CD14-positive monocyte (primary cell): ENCODE measurements around the gene RBM28. TPM values are rescaled to one million over a fixed set of nuclear protein-coding genes. Genes with fewer than 3 reads are reported as not detected.

Experiments used
- DNase-seq, 3 donors: peaks; one replicate each; pipeline ENCODE4 v3.0.0-alpha.2; 2011 to 2022
- H2AFZ ChIP-seq: 2 replicates; pipeline ENCODE4 v1.6.0; 2012; ENCODE audit warnings: mild to moderate bottlenecking, low read depth, low read length, inconsistent platforms; ENCODE audit not compliant: insufficient read depth, poor library complexity, severe bottlenecking
- H3K27ac ChIP-seq, 2 donors: 1 replicate in 1 of 2; 2 replicates in 1 of 2; pipeline ENCODE4 v1.5.1; 2012 to 2013; ENCODE audit warnings: low read length in 2 of 2, control low read depth in 1 of 2, inconsistent platforms in 1 of 2, low read depth in 1 of 2, mild to moderate bottlenecking in 1 of 2
- H3K27me3 ChIP-seq, 2 donors: one replicate each; pipeline versions ENCODE4 v1.6.0 to v1.6.1; 2011 to 2013; ENCODE audit warnings: low read length in 2 of 2; ENCODE audit not compliant: control insufficient read depth in 2 of 2, insufficient read depth in 2 of 2
- H3K36me3 ChIP-seq, 2 donors: replicated peaks in 1 of 2; 1 replicate in 1 of 2; 2 replicates in 1 of 2; pipeline versions ENCODE4 v1.5.1 to v1.6.1; 2012 to 2013; ENCODE audit warnings: low read length in 2 of 2, control low read depth in 1 of 2, inconsistent platforms in 1 of 2, mild to moderate bottlenecking in 1 of 2; ENCODE audit not compliant: insufficient read depth in 2 of 2, control insufficient read depth in 1 of 2
- H3K4me1 ChIP-seq, 2 donors: 1 replicate in 1 of 2; 2 replicates in 1 of 2; pipeline versions ENCODE4 v1.5.1 to v1.6.1; 2012 to 2013; ENCODE audit warnings: low read length in 2 of 2, control low read depth in 1 of 2, inconsistent platforms in 1 of 2, mild to moderate bottlenecking in 1 of 2, moderate library complexity in 1 of 2; ENCODE audit not compliant: insufficient read depth in 2 of 2, control insufficient read depth in 1 of 2
- H3K4me2 ChIP-seq: replicated peaks from 2 replicates; pipeline ENCODE3; 2012; ENCODE audit warnings: low read length, moderate library complexity, mild to moderate bottlenecking; ENCODE audit not compliant: poor library complexity, severe bottlenecking; ENCODE audit errors: extremely low read depth
- H3K4me3 ChIP-seq, 3 experiments: fragments of 200-600 bp in 1 of 3; sonication (generic) in 1 of 3; replicated peaks in 1 of 3; 1 replicate in 2 of 3; 2 replicates in 1 of 3; pipeline ENCODE4 v1.5.1; 2011 to 2013; ENCODE audit warnings: low read length in 3 of 3, mild to moderate bottlenecking in 3 of 3, control low read depth in 2 of 3, low read depth in 2 of 3, inconsistent platforms in 1 of 3, moderate library complexity in 1 of 3
- H3K79me2 ChIP-seq: 2 replicates; pipeline ENCODE4 v1.6.0; 2012; ENCODE audit warnings: mild to moderate bottlenecking, control low read depth, inconsistent platforms, low read length, moderate library complexity; ENCODE audit not compliant: insufficient read depth
- H3K9ac ChIP-seq: 2 replicates; pipeline ENCODE4 v1.6.0; 2017; ENCODE audit warnings: low read length, mild to moderate bottlenecking; ENCODE audit not compliant: insufficient read depth, poor library complexity, severe bottlenecking
- H3K9me3 ChIP-seq, 2 donors: replicated peaks in 1 of 2; 1 replicate in 1 of 2; 2 replicates in 1 of 2; pipeline versions ENCODE4 v1.5.1 to v1.6.1; 2012 to 2013; ENCODE audit warnings: low read length in 2 of 2, control low read depth in 1 of 2; ENCODE audit not compliant: control insufficient read depth in 1 of 2, insufficient read depth in 1 of 2
- H4K20me1 ChIP-seq: 2 replicates; pipeline ENCODE4 v1.6.0; 2012; ENCODE audit warnings: mild to moderate bottlenecking, low read length, control low read depth, moderate library complexity; ENCODE audit not compliant: insufficient read depth
- H3K27ac Mint-ChIP-seq, 7 donors: one replicate each; pipeline ENCODE4 v1.8.0; 2020; ENCODE audit warnings: mild to moderate bottlenecking in 7 of 7, mixed read lengths in 7 of 7, moderate library complexity in 6 of 7, inconsistent platforms in 2 of 7
- H3K27me3 Mint-ChIP-seq, 3 donors: one replicate each; pipeline ENCODE4 v1.8.0; 2021 to 2022; ENCODE audit warnings: low read depth in 3 of 3, mild to moderate bottlenecking in 3 of 3, mixed read lengths in 3 of 3, moderate library complexity in 3 of 3, inconsistent platforms in 1 of 3
- H3K36me3 Mint-ChIP-seq, 2 donors: one replicate each; pipeline ENCODE4 v1.8.0; 2020; ENCODE audit warnings: mixed read lengths in 2 of 2, inconsistent platforms in 1 of 2, mild to moderate bottlenecking in 1 of 2
- H3K4me1 Mint-ChIP-seq: one replicate; pipeline ENCODE4 v1.8.0; 2020; ENCODE audit warnings: mild to moderate bottlenecking, mixed read lengths
- H3K4me3 Mint-ChIP-seq, 2 donors: one replicate each; pipeline ENCODE4 v1.8.0; 2020; ENCODE audit warnings: mild to moderate bottlenecking in 2 of 2, mixed read lengths in 2 of 2, moderate library complexity in 1 of 2
- H3K9me3 Mint-ChIP-seq, 7 donors: one replicate each; pipeline ENCODE4 v1.8.0; 2020 to 2022; ENCODE audit warnings: mixed read lengths in 7 of 7, mild to moderate bottlenecking in 6 of 7, moderate library complexity in 6 of 7, inconsistent platforms in 2 of 7
- CTCF ChIP-seq: fragments of 200-600 bp; IDR thresholded peaks from one replicate; pipeline ENCODE4 v1.8.0; 2022; ENCODE audit warnings: antibody characterized with exemption, mild to moderate bottlenecking
- WGBS: methylation state at CpG from one replicate; pipeline ENCODE4 v1.1.5; 2013; ENCODE audit warnings: missing lambda C conversion rate; ENCODE audit not compliant: insufficient coverage; 5-methylcytosine and 5-hydroxymethylcytosine counted together
- intact Hi-C, 2 donors: fragments of 100-400 bp; cut with micrococcal nuclease; formaldehyde crosslinking; loops; one replicate each; pipeline versions ENCODE4 v1.15.0 to v1.15.1; 2023
- polyA plus RNA-seq, 3 donors: library from polyadenylated mRNA; depleted of rRNA in 1 of 3; unstranded in 2 of 3; stranded (reverse) in 1 of 3; fragments of 300-500 nt in 2 of 3; fragments of >200 nt in 1 of 3; fragmentation: Illumina TruSeq in 2 of 3; gene quantifications; 1 replicate in 2 of 3; 2 replicates in 1 of 3; pipeline ENCODE4 v1.2.3, GENCODE V29; 2012 to 2021

Gene RBM28
- polyA plus RNA-seq, 3 donors, result 4.0 to 14.4 (median 4.9) TPM

- peaks cover 22 to 39% (median 22%) of the 10 kb centered on the region in 3 donors for H3K27me3 Mint-ChIP-seq
- H3K36me3 ChIP-seq, result no peaks in the 10 kb centered on the region
- intact Hi-C loops, result no loop called here
- H3K9me3 ChIP-seq, result no peaks in the 10 kb centered on the region
- peaks cover 0 to 3% (median 0%) of the 10 kb centered on the region in 7 donors for H3K9me3 Mint-ChIP-seq
- peaks cover 5 to 11% of the 10 kb centered on the region in 2 donors for H3K4me1 ChIP-seq
- H3K27me3 ChIP-seq, result peaks cover 8 to 28% of the 10 kb centered on the region in 2 donors
- H3K27ac Mint-ChIP-seq, result no peak overlapping the region
- no peak overlapping the region for H3K4me3 Mint-ChIP-seq
- H3K79me2 ChIP-seq, result no peaks in the 10 kb centered on the region
- no peak overlapping the region for H3K9ac ChIP-seq
- TF ChIP-seq CTCF, result no peak
- H2AFZ ChIP-seq, result no peak overlapping the region
- no peak overlapping the region for H3K4me2 ChIP-seq
- no peak overlapping the region for H3K27ac ChIP-seq
- no peak overlapping the region for H3K4me3 ChIP-seq
- H3K4me1 Mint-ChIP-seq, result peaks cover 14% of the 10 kb centered on the region
- no peaks in the 10 kb centered on the region for H3K36me3 Mint-ChIP-seq
- H4K20me1 ChIP-seq, result no peaks in the 10 kb centered on the region
- DNase-seq, result no peak
Observed at GRCh38 chr7:128366986-128367385, 23.3 kb upstream of the RBM28 start.

- no peak overlapping the region for H3K9ac ChIP-seq
- Mint-ChIP-seq H3K4me3 (peak overlapping the region in 1 of 2 donors; percentile 36), H3K36me3 (no peaks in the 10 kb centered on the region), H3K27ac (peak overlapping the region in 1 of 7 donors; percentile 0), H3K27me3 (peaks cover 20 to 40% (median 22%) of the 10 kb centered on the region in 3 donors), H3K9me3 (peaks cover 0 to 3% (median 0%) of the 10 kb centered on the region in 7 donors), H3K4me1 (peaks cover 18% of the 10 kb centered on the region)
- no peaks in the 10 kb centered on the region for H4K20me1 ChIP-seq
- TF ChIP-seq CTCF, result no peak
- H3K36me3 ChIP-seq, result no peaks in the 10 kb centered on the region
- no peak overlapping the region for H3K4me3 ChIP-seq
- 25% methylated on average over 1 of the region's 1 CpG for WGBS
- intact Hi-C loops, result no loop called here
- H2AFZ ChIP-seq, result no peak overlapping the region
- H3K27me3 ChIP-seq, result peaks cover 8 to 30% of the 10 kb centered on the region in 2 donors
- no peak overlapping the region for H3K4me2 ChIP-seq
- H3K79me2 ChIP-seq, result no peaks in the 10 kb centered on the region
- no peak overlapping the region for H3K27ac ChIP-seq
- no peak for DNase-seq
- H3K9me3 ChIP-seq, result no peaks in the 10 kb centered on the region
- peaks cover 9 to 14% of the 10 kb centered on the region in 2 donors for H3K4me1 ChIP-seq
Observed at GRCh38 chr7:128366300-128366699, 22.6 kb upstream of the RBM28 start.
